Activated CD4-positive, alpha-beta T cell treated with anti-CD3 and anti-CD28 coated beads for 1 hour (primary cell): ENCODE results near the gene EFHB.
"Not testable (repeated sequence)": the region's sequence is repeated elsewhere in the genome, so short reads cannot be mapped to it uniquely, and the experiment has no call there.

ENCODE experiments used
- DNase-seq: peaks from one replicate; pipeline ENCODE4 v3.0.0-alpha.2; 2020

Gene EFHB

GRCh38 chr3:19920401-19921080 lies 13.5 kb downstream of the EFHB start:
- DNase-seq = no peak

- DNase-seq = no peak
Observed at GRCh38 chr3:19917167-19917566, 16.9 kb downstream of the EFHB start.

- DNase-seq = no peak
Observed at GRCh38 chr3:19911452-19911851, 22.6 kb downstream of the EFHB start.

GRCh38 chr3:19907523-19907922 lies 26.5 kb downstream of the EFHB start:
- no peak for DNase-seq

- DNase-seq = no peak
Observed at GRCh38 chr3:19903649-19904048, 30.4 kb downstream of the EFHB start.

- DNase-seq = no peak
Observed at GRCh38 chr3:19901918-19902317, 32.1 kb downstream of the EFHB start.

- no peak for DNase-seq
Observed at GRCh38 chr3:19901337-19901736, 32.7 kb downstream of the EFHB start.

- DNase-seq = not testable (repeated sequence)
Observed at GRCh38 chr3:19899833-19900232, 34.2 kb downstream of the EFHB start.

GRCh38 chr3:19899264-19899663 lies 34.8 kb downstream of the EFHB start:
- DNase-seq = no peak

GRCh38 chr3:19898721-19899120 lies 35.3 kb downstream of the EFHB start:
- no peak for DNase-seq

- no peak for DNase-seq
Observed at GRCh38 chr3:19891740-19892139, 42.3 kb downstream of the EFHB start.

- DNase-seq = no peak
Observed at GRCh38 chr3:19888428-19889152, 45.4 kb downstream of the EFHB start.

- DNase-seq = not testable (repeated sequence)
Observed at GRCh38 chr3:19887122-19887521, 46.9 kb downstream of the EFHB start.

GRCh38 chr3:19886404-19886803 lies 47.6 kb downstream of the EFHB start:
- DNase-seq = no peak

- DNase-seq = no peak
Observed at GRCh38 chr3:19885468-19885867, 48.5 kb downstream of the EFHB start.

GRCh38 chr3:19881852-19882251 lies 52.2 kb downstream of the EFHB start:
- DNase-seq = no peak

- DNase-seq = no peak
Observed at GRCh38 chr3:19881036-19881435, 53.0 kb downstream of the EFHB start.

GRCh38 chr3:19877656-19878055 lies 56.4 kb downstream of the EFHB start:
- DNase-seq = no peak

GRCh38 chr3:19866751-19867347 lies 67.2 kb downstream of the EFHB start:
- no peak for DNase-seq

- DNase-seq = not testable (repeated sequence)
Observed at GRCh38 chr3:19855318-19855717, 78.7 kb downstream of the EFHB start.

GRCh38 chr3:19846609-19847008 lies 87.4 kb downstream of the EFHB start:
- not testable (repeated sequence) for DNase-seq
